Karpas-422 (cell line): Measurements from ENCODE around the gene SELENOW. TPM values are rescaled to one million over a fixed set of nuclear protein-coding genes. Genes with fewer than 3 reads are reported as not detected.
"Not testable (repeated sequence)": the region's sequence is repeated elsewhere in the genome, so short reads cannot be mapped to it uniquely, and the experiment has no call there.

Experiments used
- DNase-seq: peaks from one replicate; pipeline ENCODE4 v3.0.0-alpha.2; 2015
- H2AFZ ChIP-seq: fragments of 200-600 bp; sonication (generic); 2 replicates; pipeline ENCODE4 v1.6.1; 2014; ENCODE audit warnings: antibody characterized with exemption, low read length, mixed read lengths
- H3K27ac ChIP-seq: fragments of 200-600 bp; sonication (generic); 2 replicates; pipeline ENCODE4 v1.5.1; 2014; ENCODE audit warnings: mild to moderate bottlenecking, low read length, moderate library complexity
- H3K27me3 ChIP-seq: fragments of 200-600 bp; sonication (generic); 2 replicates; pipeline ENCODE4 v1.6.1; 2014; ENCODE audit warnings: low read length, mixed read lengths
- H3K36me3 ChIP-seq: fragments of 200-600 bp; sonication (generic); 2 replicates; pipeline ENCODE4 v1.6.1; 2014; ENCODE audit warnings: low read length, mixed read lengths; ENCODE audit not compliant: insufficient read depth
- H3K4me1 ChIP-seq: fragments of 200-600 bp; sonication (generic); 2 replicates; pipeline ENCODE4 v1.6.1; 2014; ENCODE audit warnings: mild to moderate bottlenecking, low read length, mixed read lengths
- H3K4me2 ChIP-seq: fragments of 200-600 bp; sonication (generic); 2 replicates; pipeline ENCODE4 v1.6.1; 2014; ENCODE audit warnings: low read length, low read depth, mild to moderate bottlenecking; ENCODE audit not compliant: poor library complexity, severe bottlenecking
- H3K4me3 ChIP-seq: fragments of 200-600 bp; sonication (generic); 2 replicates; pipeline ENCODE4 v1.5.1; 2014; ENCODE audit warnings: mild to moderate bottlenecking, antibody characterized with exemption, low read length, mixed read lengths
- H3K79me2 ChIP-seq: fragments of 200-600 bp; sonication (generic); 2 replicates; pipeline ENCODE4 v1.6.1; 2014; ENCODE audit warnings: mild to moderate bottlenecking, low read length, mixed read lengths
- H3K9ac ChIP-seq: fragments of 200-600 bp; sonication (generic); 2 replicates; pipeline ENCODE4 v1.6.0; 2014; ENCODE audit warnings: low read length
- H3K9me2 ChIP-seq: fragments of 200-600 bp; sonication (generic), shearing (Covaris generic); replicated peaks from 2 replicates; pipeline ENCODE4 v1.6.0; 2014; ENCODE audit warnings: mild to moderate bottlenecking, low read length, moderate library complexity; ENCODE audit not compliant: insufficient read depth
- H3K9me3 ChIP-seq: fragments of 300-700, 200-600 bp; sonication (generic); 2 replicates; pipeline ENCODE4 v1.6.1; 2014; ENCODE audit warnings: low read length, mixed read lengths
- H4K20me1 ChIP-seq: fragments of 200-600 bp; sonication (generic); 2 replicates; pipeline ENCODE4 v1.6.1; 2014; ENCODE audit warnings: mild to moderate bottlenecking, antibody characterized with exemption, low read length, low read depth; ENCODE audit not compliant: insufficient read depth
- total RNA-seq: library from RNA; depleted of rRNA; stranded (reverse); fragments of >200 nt; shearing (Covaris generic); gene quantifications from 2 replicates; pipeline ENCODE4 v1.2.3, GENCODE V29; 2014; ENCODE audit warnings: low replicate concordance

Gene SELENOW
- total RNA-seq, 1 experiment from 2014 or later = 3.5 TPM

GRCh38 chr19:47796785-47797184 lies 18.3 kb downstream of the SELENOW start:
- no peak overlapping the region for H3K4me2 ChIP-seq

GRCh38 chr19:47797996-47798903 lies 19.7 kb downstream of the SELENOW start:
- no peak overlapping the region for H3K9ac ChIP-seq
- no peaks in the 10 kb centered on the region for H3K79me2 ChIP-seq
- H3K9me2 ChIP-seq = no peaks in the 10 kb centered on the region
- H3K36me3 ChIP-seq = no peaks in the 10 kb centered on the region
- H3K27ac ChIP-seq = no peak overlapping the region
- H3K4me1 ChIP-seq = no peaks in the 10 kb centered on the region
- H3K27me3 ChIP-seq = no peaks in the 10 kb centered on the region
- no peak for DNase-seq
- no peak overlapping the region for H2AFZ ChIP-seq
- H3K4me3 ChIP-seq = no peak overlapping the region
- H3K4me2 ChIP-seq = no peak overlapping the region
- H4K20me1 ChIP-seq = no peaks in the 10 kb centered on the region
- no peaks in the 10 kb centered on the region for H3K9me3 ChIP-seq

More at GRCh38 chr19:47796785-47797184, 18.3 kb downstream of the SELENOW start:
- Histone ChIP-seq H3K36me3 (no peaks in the 10 kb centered on the region), H3K9me2 (no peaks in the 10 kb centered on the region), H3K4me3 (no peak overlapping the region), H3K9ac (no peak overlapping the region), H2AFZ (no peak overlapping the region), H3K79me2 (no peaks in the 10 kb centered on the region), H3K27ac (no peak overlapping the region), H3K9me3 (peaks cover 4% of the 10 kb centered on the region; the same call in 1 of the 2 replicates), H3K27me3 (no peaks in the 10 kb centered on the region), H3K4me1 (no peaks in the 10 kb centered on the region), H4K20me1 (no peaks in the 10 kb centered on the region)
- no peak for DNase-seq

GRCh38 chr19:47798904-47799266 lies 20.4 kb downstream of the SELENOW start:
- no peak overlapping the region for H3K27ac ChIP-seq
- H2AFZ ChIP-seq = no peak overlapping the region
- DNase-seq = no peak
- H3K79me2 ChIP-seq = no peaks in the 10 kb centered on the region
- H3K9me3 ChIP-seq = no peaks in the 10 kb centered on the region
- H3K27me3 ChIP-seq = no peaks in the 10 kb centered on the region
- H3K36me3 ChIP-seq = no peaks in the 10 kb centered on the region
- H3K4me1 ChIP-seq = no peaks in the 10 kb centered on the region
- no peaks in the 10 kb centered on the region for H3K9me2 ChIP-seq
- H3K9ac ChIP-seq = no peak overlapping the region
- no peak overlapping the region for H3K4me3 ChIP-seq
- no peaks in the 10 kb centered on the region for H4K20me1 ChIP-seq
- no peak overlapping the region for H3K4me2 ChIP-seq

GRCh38 chr19:47801270-47801669 lies 22.8 kb downstream of the SELENOW start:
- H3K27me3 ChIP-seq = no peaks in the 10 kb centered on the region

GRCh38 chr19:47802521-47803043 lies 24.1 kb downstream of the SELENOW start:
- Histone ChIP-seq H3K79me2 (no peaks in the 10 kb centered on the region), H3K9ac (no peak overlapping the region), H3K4me2 (no peak overlapping the region), H2AFZ (no peak overlapping the region), H3K27me3 (no peaks in the 10 kb centered on the region), H3K27ac (no peak overlapping the region), H3K4me3 (no peak overlapping the region), H4K20me1 (no peaks in the 10 kb centered on the region), H3K9me2 (no peaks in the 10 kb centered on the region), H3K9me3 (no peaks in the 10 kb centered on the region), H3K36me3 (no peaks in the 10 kb centered on the region), H3K4me1 (no peaks in the 10 kb centered on the region)
- DNase-seq = no peak

More at GRCh38 chr19:47801270-47801669, 22.8 kb downstream of the SELENOW start:
- H2AFZ ChIP-seq = no peak overlapping the region
- no peak overlapping the region for H3K4me3 ChIP-seq
- no peak overlapping the region for H3K27ac ChIP-seq
- no peaks in the 10 kb centered on the region for H3K9me2 ChIP-seq
- H3K9me3 ChIP-seq = no peaks in the 10 kb centered on the region
- H3K4me2 ChIP-seq = no peak overlapping the region
- no peak for DNase-seq
- no peaks in the 10 kb centered on the region for H4K20me1 ChIP-seq
- no peaks in the 10 kb centered on the region for H3K4me1 ChIP-seq
- no peaks in the 10 kb centered on the region for H3K79me2 ChIP-seq
- H3K9ac ChIP-seq = no peak overlapping the region
- H3K36me3 ChIP-seq = no peaks in the 10 kb centered on the region

- H3K36me3 ChIP-seq, H3K9me3 ChIP-seq, H3K9me2 ChIP-seq, H3K27me3 ChIP-seq, DNase-seq, H3K9ac ChIP-seq, H3K79me2 ChIP-seq, H2AFZ ChIP-seq, H3K4me3 ChIP-seq, H4K20me1 ChIP-seq, H3K27ac ChIP-seq, H3K4me1 ChIP-seq, H3K4me2 ChIP-seq: not testable (repeated sequence)
These were observed 24.6 kb downstream of the SELENOW start for GRCh38 chr19:47803148-47803547.

- H3K79me2 ChIP-seq, H3K9ac ChIP-seq, H3K36me3 ChIP-seq, H3K27ac ChIP-seq, H4K20me1 ChIP-seq, DNase-seq, H3K4me3 ChIP-seq, H3K4me1 ChIP-seq, H3K4me2 ChIP-seq, H3K9me3 ChIP-seq, H3K27me3 ChIP-seq, H3K9me2 ChIP-seq, H2AFZ ChIP-seq: not testable (repeated sequence)
These were observed 25.2 kb downstream of the SELENOW start for GRCh38 chr19:47803671-47804070.

GRCh38 chr19:47804451-47804850 lies 25.9 kb downstream of the SELENOW start, which contains the start of gene TPRX1:
Gene TPRX1 (minus strand): TSS chr19:47804551. CDS start chr19:47804539, 12 bp downstream.
- H4K20me1 ChIP-seq, H2AFZ ChIP-seq, DNase-seq, H3K4me1 ChIP-seq, H3K36me3 ChIP-seq, H3K27me3 ChIP-seq, H3K9ac ChIP-seq, H3K9me3 ChIP-seq, H3K9me2 ChIP-seq, H3K79me2 ChIP-seq, H3K4me3 ChIP-seq, H3K27ac ChIP-seq, H3K4me2 ChIP-seq: not testable (repeated sequence)
